HepG2 (cell line): Measurements from ENCODE around the gene GON7. TPM values are rescaled to one million over a fixed set of nuclear protein-coding genes. Genes with fewer than 3 reads are reported as not detected.

Source experiments
- ATAC-seq: fragments of 200-7000 bp; cut with Tn5 transposase; 3 replicates; pipeline ENCODE4 v1.9.1; 2020; ENCODE audit warnings: mild to moderate bottlenecking, moderate library complexity
- BruUV-seq: library from RNA; stranded (reverse); fragments of 400-500 nt; replicated peaks from 2 replicates; lab custom pipeline; 2021; lab: Mats Ljungman, UMichigan
- CTCF ChIA-PET: fragments of 300-600 bp; formaldehyde crosslinking; extraction: SDS; loops from one replicate; lab custom pipeline; 2021; ENCODE audit warnings: low total read pairs, inconsistent platforms, low intra/inter-chr PET ratio; lab: Yijun Ruan, JAX
- POLR2A ChIA-PET: fragments of 350-600 bp; sonication (Branson Sonifier 250); formaldehyde crosslinking; loops from one replicate; lab custom pipeline; 2020; ENCODE audit warnings: antibody characterized with exemption, inconsistent platforms; lab: Yijun Ruan, JAX
- DNase-seq: peaks from one replicate; pipeline ENCODE4 v3.0.0-alpha.2; 2015; ENCODE audit warnings: low spot score
- FAIRE-seq: peaks from 3 replicates; lab custom pipeline; 2011; peaks lifted over from hg19 to GRCh38; lab: Jason Lieb, UNC
- H2AFZ ChIP-seq: one replicate; pipeline ENCODE4 v1.6.1; 2011; ENCODE audit warnings: low read length, inconsistent platforms
- H3K27ac ChIP-seq: fragments of 300-600 bp; 3 replicates; pipeline ENCODE4 v1.8.0; 2011; ENCODE audit warnings: mixed run types, mild to moderate bottlenecking, mixed read lengths, low read length, inconsistent platforms; ENCODE audit not compliant: insufficient read depth; ENCODE audit errors: extremely low read length
- H3K27me3 ChIP-seq, 2 experiments: fragments of 200-600 bp in 1 of 2; 2 replicates in 1 of 2; 3 replicates in 1 of 2; pipeline versions ENCODE4 v1.6.0 to v1.8.0; 2011; ENCODE audit warnings: low read length in 2 of 2, mild to moderate bottlenecking in 2 of 2, moderate library complexity in 2 of 2, inconsistent platforms in 1 of 2; ENCODE audit not compliant: insufficient read depth in 2 of 2, control insufficient read depth in 1 of 2
- H3K36me3 ChIP-seq, 2 experiments: fragments of 200-600 bp in 1 of 2; replicated peaks in 1 of 2; 2 replicates in 1 of 2; 3 replicates in 1 of 2; pipeline versions ENCODE4 v1.5.1 to v1.8.0; 2011; ENCODE audit warnings: low read length in 2 of 2, inconsistent platforms in 1 of 2; ENCODE audit not compliant: insufficient read depth in 2 of 2, control insufficient read depth in 1 of 2
- H3K4me1 ChIP-seq: 2 replicates; pipeline ENCODE4 v1.5.1; 2012; ENCODE audit warnings: low read length, inconsistent platforms; ENCODE audit not compliant: insufficient read depth
- H3K4me2 ChIP-seq: 2 replicates; pipeline ENCODE4 v1.6.0; 2011; ENCODE audit warnings: low read depth, low read length, inconsistent platforms
- H3K4me3 ChIP-seq, 3 experiments: fragments of 200-600 bp in 1 of 3; sonication (generic), shearing (Covaris generic) in 1 of 3; replicated peaks in 1 of 3; 2 replicates each; pipeline ENCODE4 v1.5.1; 2011 to 2016; ENCODE audit warnings: low read length in 3 of 3, inconsistent platforms in 2 of 3, low read depth in 2 of 3, mild to moderate bottlenecking in 2 of 3, control low read depth in 1 of 3, mixed read lengths in 1 of 3; ENCODE audit not compliant: insufficient read depth in 1 of 3
- H3K79me2 ChIP-seq: one replicate; pipeline ENCODE4 v1.6.1; 2011; ENCODE audit warnings: low read length, inconsistent platforms; ENCODE audit not compliant: insufficient read depth
- H3K9ac ChIP-seq: 2 replicates; pipeline ENCODE4 v1.6.0; 2011; ENCODE audit warnings: mild to moderate bottlenecking, low read depth, low read length, inconsistent platforms; ENCODE audit not compliant: insufficient read depth
- H3K9me3 ChIP-seq: 2 replicates; pipeline ENCODE4 v1.5.1; 2012; ENCODE audit warnings: mild to moderate bottlenecking, low read length
- H4K20me1 ChIP-seq: 2 replicates; pipeline ENCODE4 v1.6.0; 2011; ENCODE audit warnings: inconsistent platforms, mild to moderate bottlenecking, low read length, moderate library complexity; ENCODE audit not compliant: insufficient read depth
- HOXA3 ChIP-seq: sonication (generic); formaldehyde crosslinking; IDR thresholded peaks from 2 replicates; pipeline ENCODE4 v1.5.0; 2020; ENCODE audit warnings: missing genetic modification reagents
- KLF15 ChIP-seq: sonication (generic); formaldehyde crosslinking; IDR thresholded peaks from 2 replicates; pipeline ENCODE4 v1.8.1; 2023; ENCODE audit warnings: borderline replicate concordance, mild to moderate bottlenecking, inconsistent platforms, missing genetic modification reagents, mixed read lengths
- ZNF614 ChIP-seq: IDR thresholded peaks from 2 replicates; pipeline ENCODE4 v1.6.1; 2018; ENCODE audit warnings: missing biosample characterization, missing genetic modification reagents, inconsistent platforms, borderline replicate concordance
- WGBS: methylation state at CpG from one replicate; pipeline ENCODE4 v1.1.6; 2017; ENCODE audit warnings: low lambda C conversion rate; 5-methylcytosine and 5-hydroxymethylcytosine counted together
- in situ Hi-C: cut with HindIII; loops from 2 replicates; pipeline ENCODE4 v1.10.0; 2017; ENCODE audit warnings: low pct_unique_long_range_greater_than_20kb; ENCODE audit not compliant: extremely low pct_ligation_motif_present
- intact Hi-C: fragments of 100-400 bp; cut with micrococcal nuclease; formaldehyde crosslinking; loops from one replicate; pipeline ENCODE4 v1.10.0; 2022; ENCODE audit not compliant: unreplicated experiment
- polyA plus RNA-seq, 8 experiments: library from polyadenylated mRNA; depleted of rRNA in 3 of 8; stranded (reverse) in 7 of 8; unstranded in 1 of 8; fragments of >200 nt; fragmentation: Illumina TruSeq in 4 of 8; extraction: Trizol in 4 of 8; gene quantifications; 2 replicates each; pipeline versions ENCODE4 v1.2.1 to v1.2.3, GENCODE V29; 2011 to 2016; ENCODE audit warnings: low read depth in 4 of 8, missing spikeins in 1 of 8, mixed read lengths in 1 of 8; ENCODE audit not compliant: insufficient read depth in 1 of 8
- total RNA-seq, 5 experiments: library from RNA; depleted of rRNA; stranded (reverse); fragments of >200 nt; fragmentation: Illumina TruSeq; extraction: Trizol; gene quantifications; 2 replicates each; pipeline ENCODE4 v1.2.3, GENCODE V29; 2016; ENCODE audit warnings: low read depth in 1 of 5
- TF ChIP-seq, protein P1 (sequence below): sonication (generic); formaldehyde crosslinking; IDR thresholded peaks from 2 replicates; pipeline ENCODE4 v1.8.0; 2022; ENCODE audit warnings: missing genetic modification reagents, mild to moderate bottlenecking, borderline replicate concordance
- TF ChIP-seq, protein P2 (sequence below): IDR thresholded peaks from 2 replicates; pipeline ENCODE4 v1.6.1; 2016; ENCODE audit warnings: missing compliant biosample characterization, missing genetic modification reagents, borderline replicate concordance
- TF ChIP-seq, protein P3 (sequence below): sonication (generic); formaldehyde crosslinking; conservative IDR thresholded peaks from 2 replicates; pipeline ENCODE4 v1.5.0; 2020; ENCODE audit warnings: missing genetic modification reagents
- TF ChIP-seq, protein P4 (sequence below): sonication (generic); formaldehyde crosslinking; IDR thresholded peaks from 2 replicates; pipeline ENCODE4 v1.4.0; 2020; ENCODE audit warnings: missing genetic modification reagents
- TF ChIP-seq, protein P5 (sequence below): sonication (generic); formaldehyde crosslinking; IDR thresholded peaks from 2 replicates; pipeline ENCODE4 v1.4.0; 2020; ENCODE audit warnings: mild to moderate bottlenecking, low read depth, missing genetic modification reagents

The GON7 gene
- total and polyA plus RNA-seq, 2 of the 13 experiments (the other 11 are each of a cell fraction or from before 2014, with no cell fraction given), result 11.9 to 28.0 TPM

DNA sequence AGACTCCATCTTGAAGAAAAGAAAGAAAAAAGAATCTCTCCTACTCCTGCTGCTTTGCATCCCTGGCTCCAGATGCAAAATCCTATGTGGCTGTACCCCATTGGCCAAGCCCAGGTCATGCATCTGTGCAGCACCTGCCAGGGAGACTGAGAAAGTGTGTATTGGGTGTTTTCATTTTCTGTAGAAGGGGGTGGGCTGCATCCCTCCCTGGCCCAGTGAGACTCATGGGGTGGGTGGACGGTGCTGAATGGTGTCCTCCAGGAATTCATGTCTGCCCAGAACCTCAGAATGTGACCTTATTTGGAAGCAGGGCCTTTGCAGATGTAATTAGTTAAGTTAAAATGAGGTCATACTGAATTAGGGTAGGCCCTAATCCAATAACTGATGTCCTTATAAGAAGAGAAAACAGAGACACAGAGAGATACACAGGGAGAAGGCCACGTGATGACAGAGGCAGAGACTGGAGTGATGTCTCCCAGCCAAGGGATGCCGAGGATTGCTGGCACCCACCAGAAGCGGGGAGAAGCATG lies 45.4 kb downstream of the GON7 start:
- in situ Hi-C loops (no loop called here), intact Hi-C loops (no loop called here)
- Histone ChIP-seq H3K9me3 (no peaks in the 10 kb centered on the region), H2AFZ (peak overlapping the region; percentile 19), H3K36me3 (no peaks in the 10 kb centered on the region), H3K9ac (no peak overlapping the region), H3K4me1 (peaks cover 47% of the 10 kb centered on the region), H3K27me3 (no peaks in the 10 kb centered on the region; a peak in 1 of 5 replicates), H3K4me3 (no peak overlapping the region), H3K27ac (no peak overlapping the region), H3K4me2 (peak overlapping the region; percentile 12; the same call in 1 of the 2 replicates), H4K20me1 (no peaks in the 10 kb centered on the region), H3K79me2 (no peaks in the 10 kb centered on the region)
- WGBS, result 14% methylated on average over 4 of the region's 4 CpGs
- FAIRE-seq (no peak), DNase-seq (no peak), ATAC-seq (no peak)
- CTCF ChIA-PET, result no interaction called here
- POLR2A ChIA-PET, result no interaction called here
- no TSS peak for BruUV-seq
- TF ChIP-seq KLF15 (CRISPR knock-in tag), result no peak

DNA sequence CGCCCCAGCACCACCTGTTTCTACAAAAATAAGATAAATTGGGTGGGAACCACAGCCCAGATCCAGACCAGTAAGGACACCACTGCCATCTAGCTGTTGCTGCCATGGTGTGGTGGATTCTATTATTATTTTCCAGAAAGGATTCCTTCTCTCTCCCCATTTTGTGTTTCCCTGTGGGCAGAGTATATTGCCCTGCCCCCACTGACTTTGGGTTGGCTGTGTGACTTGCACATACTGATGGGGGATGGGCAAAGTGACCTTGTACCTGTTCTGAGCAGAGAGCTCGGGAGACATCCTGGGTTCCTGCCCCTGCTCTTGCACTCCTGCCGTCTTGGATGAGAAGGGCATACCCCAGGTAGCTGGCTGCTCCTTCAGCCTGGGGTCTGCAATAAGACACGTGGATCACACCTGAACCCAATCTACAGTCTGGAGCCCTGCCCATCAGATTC lies 46.5 kb downstream of the GON7 start:
- POLR2A ChIA-PET, result no interaction called here
- peak overlapping the region; percentile 53 for H3K4me2 ChIP-seq
- intact Hi-C loops, result no loop called here
- TF ChIP-seq, protein P1, sequence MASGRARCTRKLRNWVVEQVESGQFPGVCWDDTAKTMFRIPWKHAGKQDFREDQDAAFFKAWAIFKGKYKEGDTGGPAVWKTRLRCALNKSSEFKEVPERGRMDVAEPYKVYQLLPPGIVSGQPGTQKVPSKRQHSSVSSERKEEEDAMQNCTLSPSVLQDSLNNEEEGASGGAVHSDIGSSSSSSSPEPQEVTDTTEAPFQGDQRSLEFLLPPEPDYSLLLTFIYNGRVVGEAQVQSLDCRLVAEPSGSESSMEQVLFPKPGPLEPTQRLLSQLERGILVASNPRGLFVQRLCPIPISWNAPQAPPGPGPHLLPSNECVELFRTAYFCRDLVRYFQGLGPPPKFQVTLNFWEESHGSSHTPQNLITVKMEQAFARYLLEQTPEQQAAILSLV (CRISPR knock-in tag), result no peak
- TF ChIP-seq, protein P2, sequence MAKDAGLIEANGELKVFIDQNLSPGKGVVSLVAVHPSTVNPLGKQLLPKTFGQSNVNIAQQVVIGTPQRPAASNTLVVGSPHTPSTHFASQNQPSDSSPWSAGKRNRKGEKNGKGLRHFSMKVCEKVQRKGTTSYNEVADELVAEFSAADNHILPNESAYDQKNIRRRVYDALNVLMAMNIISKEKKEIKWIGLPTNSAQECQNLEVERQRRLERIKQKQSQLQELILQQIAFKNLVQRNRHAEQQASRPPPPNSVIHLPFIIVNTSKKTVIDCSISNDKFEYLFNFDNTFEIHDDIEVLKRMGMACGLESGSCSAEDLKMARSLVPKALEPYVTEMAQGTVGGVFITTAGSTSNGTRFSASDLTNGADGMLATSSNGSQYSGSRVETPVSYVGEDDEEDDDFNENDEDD (CRISPR knock-in tag), result peak; percentile 73; the same call in 1 of the 2 replicates
- TF ChIP-seq, protein P3, sequence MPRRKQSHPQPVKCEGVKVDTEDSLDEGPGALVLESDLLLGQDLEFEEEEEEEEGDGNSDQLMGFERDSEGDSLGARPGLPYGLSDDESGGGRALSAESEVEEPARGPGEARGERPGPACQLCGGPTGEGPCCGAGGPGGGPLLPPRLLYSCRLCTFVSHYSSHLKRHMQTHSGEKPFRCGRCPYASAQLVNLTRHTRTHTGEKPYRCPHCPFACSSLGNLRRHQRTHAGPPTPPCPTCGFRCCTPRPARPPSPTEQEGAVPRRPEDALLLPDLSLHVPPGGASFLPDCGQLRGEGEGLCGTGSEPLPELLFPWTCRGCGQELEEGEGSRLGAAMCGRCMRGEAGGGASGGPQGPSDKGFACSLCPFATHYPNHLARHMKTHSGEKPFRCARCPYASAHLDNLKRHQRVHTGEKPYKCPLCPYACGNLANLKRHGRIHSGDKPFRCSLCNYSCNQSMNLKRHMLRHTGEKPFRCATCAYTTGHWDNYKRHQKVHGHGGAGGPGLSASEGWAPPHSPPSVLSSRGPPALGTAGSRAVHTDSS (CRISPR knock-in tag), result no peak
- TF ChIP-seq, protein P4, sequence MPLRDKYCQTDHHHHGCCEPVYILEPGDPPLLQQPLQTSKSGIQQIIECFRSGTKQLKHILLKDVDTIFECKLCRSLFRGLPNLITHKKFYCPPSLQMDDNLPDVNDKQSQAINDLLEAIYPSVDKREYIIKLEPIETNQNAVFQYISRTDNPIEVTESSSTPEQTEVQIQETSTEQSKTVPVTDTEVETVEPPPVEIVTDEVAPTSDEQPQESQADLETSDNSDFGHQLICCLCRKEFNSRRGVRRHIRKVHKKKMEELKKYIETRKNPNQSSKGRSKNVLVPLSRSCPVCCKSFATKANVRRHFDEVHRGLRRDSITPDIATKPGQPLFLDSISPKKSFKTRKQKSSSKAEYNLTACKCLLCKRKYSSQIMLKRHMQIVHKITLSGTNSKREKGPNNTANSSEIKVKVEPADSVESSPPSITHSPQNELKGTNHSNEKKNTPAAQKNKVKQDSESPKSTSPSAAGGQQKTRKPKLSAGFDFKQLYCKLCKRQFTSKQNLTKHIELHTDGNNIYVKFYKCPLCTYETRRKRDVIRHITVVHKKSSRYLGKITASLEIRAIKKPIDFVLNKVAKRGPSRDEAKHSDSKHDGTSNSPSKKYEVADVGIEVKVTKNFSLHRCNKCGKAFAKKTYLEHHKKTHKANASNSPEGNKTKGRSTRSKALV (CRISPR knock-in tag), result no peak
- TF ChIP-seq HOXA3 (CRISPR knock-in tag), result no peak
- TF ChIP-seq ZNF614 (CRISPR knock-in tag), result peak; percentile 27; the same call in 1 of the 2 replicates
- TF ChIP-seq, protein P5, sequence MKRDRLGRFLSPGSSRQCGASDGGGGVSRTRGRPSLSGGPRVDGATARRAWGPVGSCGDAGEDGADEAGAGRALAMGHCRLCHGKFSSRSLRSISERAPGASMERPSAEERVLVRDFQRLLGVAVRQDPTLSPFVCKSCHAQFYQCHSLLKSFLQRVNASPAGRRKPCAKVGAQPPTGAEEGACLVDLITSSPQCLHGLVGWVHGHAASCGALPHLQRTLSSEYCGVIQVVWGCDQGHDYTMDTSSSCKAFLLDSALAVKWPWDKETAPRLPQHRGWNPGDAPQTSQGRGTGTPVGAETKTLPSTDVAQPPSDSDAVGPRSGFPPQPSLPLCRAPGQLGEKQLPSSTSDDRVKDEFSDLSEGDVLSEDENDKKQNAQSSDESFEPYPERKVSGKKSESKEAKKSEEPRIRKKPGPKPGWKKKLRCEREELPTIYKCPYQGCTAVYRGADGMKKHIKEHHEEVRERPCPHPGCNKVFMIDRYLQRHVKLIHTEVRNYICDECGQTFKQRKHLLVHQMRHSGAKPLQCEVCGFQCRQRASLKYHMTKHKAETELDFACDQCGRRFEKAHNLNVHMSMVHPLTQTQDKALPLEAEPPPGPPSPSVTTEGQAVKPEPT (CRISPR knock-in tag), result no peak

More for the DNA sequence above, 46.5 kb downstream of the GON7 start:
- no peaks in the 10 kb centered on the region for H3K9me3 ChIP-seq
- no peaks in the 10 kb centered on the region for H4K20me1 ChIP-seq
- in situ Hi-C loops, result no loop called here
- peak; percentile 68 for FAIRE-seq
- H3K27me3 ChIP-seq, result no peaks in the 10 kb centered on the region; a peak in 1 of 5 replicates
- H3K79me2 ChIP-seq, result no peaks in the 10 kb centered on the region
- no peak overlapping the region for H3K9ac ChIP-seq
- DNase-seq, result no peak
- H3K4me3 ChIP-seq, result peak overlapping the region in 1 of 3 experiments; percentile 25; a peak in 1 of 6 replicates
- no peak overlapping the region for H2AFZ ChIP-seq
- no peaks in the 10 kb centered on the region for H3K36me3 ChIP-seq
- no peak overlapping the region for H3K27ac ChIP-seq
- CTCF ChIA-PET, result interaction anchor here (1.1 to 2.0 kb wide), 3 partner anchors 47 to 209 kb away, joined by 3 to 8 read pairs (median 4); no protein-coding TSS in a partner anchor
- peaks cover 44% of the 10 kb centered on the region for H3K4me1 ChIP-seq
- WGBS, result 0% methylated on average over 1 of the region's 4 CpGs
- no TSS peak for BruUV-seq
- ATAC-seq, result peak; percentile 74
